SK-N-MC (cell line): ENCODE data around the gene DNMBP.

ENCODE experiments used
- EZH2 ChIP-seq: fragments of 200-600 bp; sonication (generic); IDR thresholded peaks from one replicate; pipeline ENCODE4 v1.6.1; 2017; ENCODE audit warnings: antibody characterized with exemption
- FOXP2 ChIP-seq: optimal IDR thresholded peaks from 2 replicates; pipeline ENCODE3; 2011; ENCODE audit warnings: mild to moderate bottlenecking, moderate library complexity; ENCODE audit not compliant: insufficient read depth; ENCODE audit errors: extremely low read length, control extremely low read depth
- POLR2AphosphoS5 ChIP-seq: IDR thresholded peaks from 2 replicates; pipeline ENCODE4 v1.6.1; 2012; ENCODE audit warnings: mild to moderate bottlenecking, low read depth, low read length, borderline replicate concordance

- TF ChIP-seq POLR2AphosphoS5, result no peak
- TF ChIP-seq EZH2, result no peak
- no peak for TF ChIP-seq FOXP2
These were observed 27.1 kb upstream of the DNMBP start for GRCh38 chr10:100036850-100037249.
